Psoas muscle (tissue), 8 donors: ENCODE measurements around the gene GCNT2. TPM values are rescaled to one million over a fixed set of nuclear protein-coding genes. Genes with fewer than 3 reads are reported as not detected.
"Not testable (repeated sequence)": the region's sequence is repeated elsewhere in the genome, so short reads cannot be mapped to it uniquely, and the experiment has no call there.

ENCODE experiments used
- ATAC-seq, 4 donors: fragments of 200-7000 bp; cut with Tn5 transposase; one replicate each; pipeline ENCODE4 v1.9.1; 2020; ENCODE audit warnings: moderate library complexity in 3 of 4, mild to moderate bottlenecking in 2 of 4
- DNase-seq, 2 donors: peaks; one replicate each; pipeline ENCODE4 v3.0.0-alpha.2; 2020
- H3K27ac ChIP-seq: fragments of 200-600 bp; one replicate; pipeline ENCODE4 v1.8.0; 2022
- H3K27me3 ChIP-seq, 3 donors: fragments of 200-600 bp in 1 of 3; one replicate each; pipeline versions ENCODE4 v1.6.1 to v1.8.0; 2013 to 2022; ENCODE audit warnings: low read length in 2 of 3, mild to moderate bottlenecking in 2 of 3, moderate library complexity in 1 of 3; ENCODE audit not compliant: insufficient read depth in 3 of 3
- H3K36me3 ChIP-seq, 2 donors: fragments of 200-600 bp in 1 of 2; one replicate each; pipeline versions ENCODE4 v1.6.1 to v1.8.0; 2013 to 2022; ENCODE audit warnings: low read depth in 1 of 2, mild to moderate bottlenecking in 1 of 2, moderate library complexity in 1 of 2; ENCODE audit not compliant: insufficient read depth in 1 of 2
- H3K4me1 ChIP-seq: fragments of 200-600 bp; one replicate; pipeline ENCODE4 v1.8.0; 2022
- H3K4me3 ChIP-seq: fragments of 200-600 bp; one replicate; pipeline ENCODE4 v1.8.0; 2022; ENCODE audit warnings: mild to moderate bottlenecking
- H3K9me3 ChIP-seq: fragments of 200-600 bp; one replicate; pipeline ENCODE4 v1.8.0; 2022
- whole genome bisulfite sequencing, 3 donors: extraction: QIAGEN DNeasy Blood & Tissue Kit; methylation state at CpG; one replicate each; pipeline versions ENCODE4 v1.1.6 to v1.1.7; 2013; 5-methylcytosine and 5-hydroxymethylcytosine counted together
- intact Hi-C, 2 donors: fragments of 100-400 bp; cut with DNase I; formaldehyde crosslinking; loops; one replicate each; pipeline versions ENCODE4 v1.11.0 to v1.14.2; 2022
- polyA plus RNA-seq, 3 donors: library from polyadenylated mRNA; stranded (reverse); fragments of 200-250 nt; gene quantifications; one replicate each; pipeline ENCODE4 v1.2.3, GENCODE V29; 2013
- total RNA-seq, 4 donors: library from RNA; stranded (reverse); fragmentation: NEBNext Ultra II Directional in 2 of 4; extraction: Animal tissue kit (Norgen Biotek cat#: 25700) in 2 of 4; gene quantifications; one replicate each; pipeline versions ENCODE4 v1.2.1 to v1.2.4, GENCODE V29; 2021 to 2023
- TF ChIP-seq, protein P1 (sequence below): fragments of 200-600 bp; IDR thresholded peaks from one replicate; pipeline ENCODE4 v1.8.0; 2022; ENCODE audit warnings: antibody characterized with exemption
- donor health status: healthy with polysubstance abuse.
- donor health status: DM: no; HTN: no; CAD: no; lungs with moderate emphysema.
- donor health status: Bipolar disorder and iron deficiency.
- donor health status: healthy.
- donor health status: DM: yes; HTN: yes; CAD: no.
- donor health status: DM: no; HTN: no; CAD: no.
- donor health status: DM: no; HTN: no; CAD: no.
- donor health status: DM: yes; HTN: yes; CAD: no.

Gene GCNT2
- total and polyA plus RNA-seq, 7 donors = 0.27 to 23.1 (median 10.1) TPM

DNA sequence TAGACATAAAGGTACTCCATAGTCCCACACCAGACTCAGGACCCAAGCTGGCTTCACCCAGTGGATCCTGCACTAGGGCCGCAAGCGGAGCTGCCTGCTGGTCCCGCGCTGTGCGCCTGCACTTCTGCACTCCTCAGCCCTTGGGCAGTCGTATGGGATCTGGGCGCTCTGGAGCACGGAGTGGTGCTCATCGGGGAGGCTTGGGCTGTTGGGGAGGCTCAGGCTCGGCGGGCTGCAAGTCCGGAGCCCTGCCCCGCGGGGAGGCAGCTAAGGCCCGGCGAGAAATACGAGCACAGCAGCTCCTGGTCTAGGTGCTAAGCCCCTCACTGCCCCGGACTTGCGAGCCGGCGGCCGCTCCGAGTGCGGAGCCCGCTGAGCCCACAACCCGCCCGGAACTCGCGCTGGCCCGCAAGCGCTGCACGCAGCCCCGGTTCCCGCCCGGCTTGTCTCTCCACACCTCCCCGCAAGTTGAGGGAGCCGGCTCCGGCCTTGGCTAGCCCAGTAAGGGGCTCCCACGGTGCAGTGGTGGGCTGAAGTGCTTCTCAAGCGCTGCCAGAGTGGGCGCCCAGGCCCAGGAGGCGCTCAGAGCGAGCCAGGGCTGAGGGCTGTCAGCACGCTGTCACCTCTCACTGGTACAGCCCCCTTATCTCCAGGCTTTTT, 33.4 kb upstream of the GCNT2 start:
- 80 to 88% (median 83%) methylated on average over 44 of the region's 44 CpGs for WGBS, 3 donors
- Histone ChIP-seq H3K27me3 (peaks cover 0 to 7% (median 4%) of the 10 kb centered on the region in 3 donors), H3K4me1 (no peaks in the 10 kb centered on the region), H3K27ac (no peak overlapping the region), H3K36me3 (no peaks in the 10 kb centered on the region), H3K9me3 (no peaks in the 10 kb centered on the region), H3K4me3 (no peak overlapping the region)
- DNase-seq (no peak), ATAC-seq (no peak)
- TF ChIP-seq, protein P1, sequence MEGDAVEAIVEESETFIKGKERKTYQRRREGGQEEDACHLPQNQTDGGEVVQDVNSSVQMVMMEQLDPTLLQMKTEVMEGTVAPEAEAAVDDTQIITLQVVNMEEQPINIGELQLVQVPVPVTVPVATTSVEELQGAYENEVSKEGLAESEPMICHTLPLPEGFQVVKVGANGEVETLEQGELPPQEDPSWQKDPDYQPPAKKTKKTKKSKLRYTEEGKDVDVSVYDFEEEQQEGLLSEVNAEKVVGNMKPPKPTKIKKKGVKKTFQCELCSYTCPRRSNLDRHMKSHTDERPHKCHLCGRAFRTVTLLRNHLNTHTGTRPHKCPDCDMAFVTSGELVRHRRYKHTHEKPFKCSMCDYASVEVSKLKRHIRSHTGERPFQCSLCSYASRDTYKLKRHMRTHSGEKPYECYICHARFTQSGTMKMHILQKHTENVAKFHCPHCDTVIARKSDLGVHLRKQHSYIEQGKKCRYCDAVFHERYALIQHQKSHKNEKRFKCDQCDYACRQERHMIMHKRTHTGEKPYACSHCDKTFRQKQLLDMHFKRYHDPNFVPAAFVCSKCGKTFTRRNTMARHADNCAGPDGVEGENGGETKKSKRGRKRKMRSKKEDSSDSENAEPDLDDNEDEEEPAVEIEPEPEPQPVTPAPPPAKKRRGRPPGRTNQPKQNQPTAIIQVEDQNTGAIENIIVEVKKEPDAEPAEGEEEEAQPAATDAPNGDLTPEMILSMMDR = no peak
- intact Hi-C loops = no loop called here

DNA sequence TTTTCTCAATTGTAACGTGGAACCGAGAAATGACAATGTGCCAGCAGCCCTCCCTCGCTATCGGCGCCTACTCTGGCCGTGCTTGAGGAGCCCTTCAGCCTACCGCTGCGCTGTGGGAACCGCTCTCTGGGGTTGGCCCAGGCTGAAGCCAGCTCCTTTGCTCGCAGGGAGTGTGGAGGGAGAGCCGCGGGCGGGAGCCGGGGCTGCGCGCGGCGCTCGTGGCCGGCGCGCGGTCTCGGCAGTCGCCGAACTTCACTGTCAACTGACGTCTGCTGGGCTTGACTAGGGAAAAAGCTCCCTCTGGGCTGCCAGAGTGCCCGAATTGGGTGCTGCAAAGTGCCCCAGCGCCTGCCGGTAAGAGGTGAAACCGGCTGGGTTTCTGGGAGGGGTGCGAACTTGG, 29.7 kb upstream of the GCNT2 start:
- no peak overlapping the region for H3K4me3 ChIP-seq
- WGBS, 3 donors = 96 to 97% (median 96%) methylated on average over 32 of the region's 32 CpGs
- TF ChIP-seq, protein P1 = no peak
- peaks cover 0 to 7% (median 4%) of the 10 kb centered on the region in 3 donors for H3K27me3 ChIP-seq
- DNase-seq (no peak), ATAC-seq (no peak)
- no peak overlapping the region for H3K27ac ChIP-seq
- no peaks in the 10 kb centered on the region for H3K36me3 ChIP-seq
- intact Hi-C loops = no loop called here
- no peaks in the 10 kb centered on the region for H3K4me1 ChIP-seq
- no peaks in the 10 kb centered on the region for H3K9me3 ChIP-seq

DNA sequence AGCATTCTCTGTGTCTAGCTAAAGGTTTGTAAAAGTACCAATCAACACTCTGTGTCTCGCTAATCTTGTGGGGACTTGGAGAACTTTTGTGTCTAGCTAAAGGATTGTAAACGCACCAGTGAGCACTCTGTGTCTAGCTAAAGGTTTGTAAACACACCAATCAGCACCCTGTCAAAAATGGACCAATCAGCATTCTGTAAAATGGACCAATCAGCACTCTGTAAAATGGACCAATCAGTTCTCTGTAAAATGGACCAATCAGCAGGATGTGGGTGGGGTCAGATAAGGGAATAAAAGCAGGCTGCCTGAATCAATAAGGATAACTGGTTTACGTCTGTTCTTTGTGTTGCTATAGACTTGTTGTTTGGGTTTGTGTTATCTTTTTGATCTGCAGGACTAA, 29.2 kb upstream of the GCNT2 start:
- H3K36me3 ChIP-seq, H3K4me1 ChIP-seq, H3K27ac ChIP-seq, ATAC-seq, H3K4me3 ChIP-seq, H3K27me3 ChIP-seq, intact Hi-C loops, H3K9me3 ChIP-seq, DNase-seq: not testable (repeated sequence)
- 88 to 94% (median 92%) methylated on average over 3 of the region's 3 CpGs for WGBS, 3 donors

DNA sequence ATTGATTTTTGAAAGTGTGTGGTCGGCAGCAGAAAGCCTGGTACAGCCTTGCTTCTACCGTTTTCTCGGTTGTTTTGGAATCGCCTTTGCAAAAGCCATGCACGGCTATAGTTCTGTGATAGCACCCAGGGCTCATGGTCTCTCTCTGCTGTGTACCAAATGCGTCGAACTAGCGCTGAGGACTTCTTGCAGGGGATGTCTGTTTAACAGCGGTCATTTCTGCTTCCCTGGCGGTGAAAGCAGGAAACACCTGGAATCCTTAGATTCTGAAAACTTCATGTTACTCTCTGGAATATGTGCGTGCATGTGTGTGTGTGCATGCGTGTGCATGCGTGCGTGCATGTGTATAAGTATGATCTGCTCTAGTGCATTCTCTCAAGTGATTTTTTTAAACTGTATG, 26.1 kb upstream of the GCNT2 start:
- TF ChIP-seq, protein P1 = no peak
- no peak for ATAC-seq
- DNase-seq = no peak
- WGBS, 3 donors = 71 to 76% (median 72%) methylated on average over 14 of the region's 14 CpGs
- intact Hi-C loops = no loop called here
- Histone ChIP-seq H3K4me3 (no peak overlapping the region), H3K36me3 (no peaks in the 10 kb centered on the region), H3K4me1 (no peaks in the 10 kb centered on the region), H3K9me3 (no peaks in the 10 kb centered on the region), H3K27me3 (peaks cover 0 to 3% (median 0%) of the 10 kb centered on the region in 3 donors), H3K27ac (no peak overlapping the region)

DNA sequence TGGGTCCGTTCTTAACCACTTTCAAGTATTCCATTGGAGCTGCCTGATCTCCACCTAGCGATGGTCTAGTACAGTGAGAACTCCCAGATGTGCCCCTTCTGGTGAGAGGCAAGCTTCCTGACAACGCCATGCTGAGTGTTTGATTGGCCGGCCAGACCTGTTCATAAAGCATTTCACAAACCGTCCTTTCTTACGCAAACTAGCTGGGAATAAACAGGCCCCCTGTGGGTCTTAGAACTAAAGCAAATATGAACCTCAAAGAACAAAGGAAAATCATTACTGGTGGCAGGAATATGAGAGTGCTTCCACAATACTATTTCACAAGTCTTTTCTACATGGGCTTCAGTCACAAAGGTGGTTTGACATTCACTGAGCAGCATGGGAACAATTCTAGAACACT, 15.6 kb upstream of the GCNT2 start:
- DNase-seq = no peak
- intact Hi-C loops = loop anchor here (10.0 kb wide), 2 partner anchors 119 to 299 kb away; no protein-coding TSS in a partner anchor
- TF ChIP-seq, protein P1 = no peak
- Histone ChIP-seq H3K36me3 (no peaks in the 10 kb centered on the region), H3K4me1 (no peaks in the 10 kb centered on the region), H3K4me3 (no peak overlapping the region), H3K27ac (no peak overlapping the region), H3K9me3 (no peaks in the 10 kb centered on the region), H3K27me3 (no peaks in the 10 kb centered on the region)
- no peak for ATAC-seq
- WGBS, 3 donors = 67 to 78% (median 71%) methylated on average over 6 of the region's 6 CpGs
